H1 (cell line): ENCODE data around the gene SRSF2. TPM values are rescaled to one million over a fixed set of nuclear protein-coding genes. Genes with fewer than 3 reads are reported as not detected.

ENCODE experiments used
- CTCF ChIA-PET: fragments of 300-600 bp; sonication (Branson Sonifier 250); formaldehyde crosslinking; loops from one replicate; lab custom pipeline; 2021; ENCODE audit not compliant: partially characterized antibody; lab: Charles Lee
- POLR2A ChIA-PET: fragments of 300-600 bp; sonication (Branson Sonifier 250); formaldehyde crosslinking; loops from one replicate; lab custom pipeline; 2021; ENCODE audit warnings: inconsistent platforms; ENCODE audit not compliant: partially characterized antibody; lab: Charles Lee
- DNase-seq, 2 experiments: peaks; one replicate each; pipeline versions ENCODE4 v3.0.0 to v3.0.0-alpha.2; 2010 to 2022; ENCODE audit warnings: low spot score in 2 of 2, low read depth in 1 of 2, mixed read lengths in 1 of 2
- FAIRE-seq: peaks from 2 replicates; lab custom pipeline; 2011; peaks lifted over from hg19 to GRCh38; lab: Jason Lieb, UNC
- H2AFZ ChIP-seq: 2 replicates; pipeline ENCODE4 v1.8.1; 2012; ENCODE audit warnings: low read length, inconsistent platforms
- H2AK5ac ChIP-seq: 2 replicates; pipeline ENCODE4 v1.6.1; 2013; ENCODE audit warnings: low read depth, low read length
- H2BK120ac ChIP-seq: replicated peaks from 2 replicates; pipeline ENCODE3; 2013; ENCODE audit warnings: low read depth, low read length, inconsistent platforms
- H2BK12ac ChIP-seq: 2 replicates; pipeline ENCODE4 v1.6.1; 2013; ENCODE audit warnings: low read depth, low read length
- H2BK15ac ChIP-seq: 2 replicates; pipeline ENCODE4 v1.6.1; 2013; ENCODE audit warnings: low read length
- H2BK20ac ChIP-seq: 2 replicates; pipeline ENCODE4 v1.6.1; 2013; ENCODE audit warnings: low read length
- H2BK5ac ChIP-seq: 2 replicates; pipeline ENCODE4 v1.6.1; 2013; ENCODE audit warnings: low read depth, low read length
- H3K14ac ChIP-seq: 2 replicates; pipeline ENCODE4 v1.6.1; 2013; ENCODE audit warnings: inconsistent platforms; ENCODE audit not compliant: insufficient read length
- H3K18ac ChIP-seq: 2 replicates; pipeline ENCODE4 v1.6.1; 2013; ENCODE audit warnings: low read length; ENCODE audit errors: extremely low read depth
- H3K23ac ChIP-seq: 2 replicates; pipeline ENCODE4 v1.6.1; 2013; ENCODE audit warnings: inconsistent platforms; ENCODE audit not compliant: insufficient read length
- H3K23me2 ChIP-seq: 2 replicates; pipeline ENCODE4 v1.6.1; 2013; ENCODE audit warnings: low read depth, low read length
- H3K27ac ChIP-seq: 2 replicates; pipeline ENCODE4 v1.6.1; 2011; ENCODE audit warnings: low read depth, low read length, inconsistent platforms
- H3K27me3 ChIP-seq, 4 experiments: replicated peaks in 1 of 4; 1 replicate in 1 of 4; 2 replicates in 3 of 4; pipeline versions ENCODE4 v1.6.1 to v1.8.1; 2011 to 2013; ENCODE audit warnings: low read length in 3 of 4, mild to moderate bottlenecking in 3 of 4, inconsistent platforms in 2 of 4, mixed read lengths in 2 of 4, moderate library complexity in 1 of 4; ENCODE audit not compliant: control insufficient read depth in 3 of 4, insufficient read depth in 3 of 4; ENCODE audit errors: extremely low read depth in 1 of 4
- H3K36me3 ChIP-seq, 4 experiments: 2 replicates each; pipeline versions ENCODE4 v1.6.1 to v1.8.1; 2011 to 2013; ENCODE audit warnings: mild to moderate bottlenecking in 4 of 4, low read length in 3 of 4, moderate library complexity in 2 of 4, control low read depth in 1 of 4, inconsistent platforms in 1 of 4; ENCODE audit not compliant: insufficient read depth in 4 of 4, control insufficient read depth in 2 of 4
- H3K4ac ChIP-seq: replicated peaks from 2 replicates; pipeline ENCODE3; 2013; ENCODE audit warnings: low read length, low read depth, mixed read lengths, inconsistent platforms; ENCODE audit not compliant: insufficient read length
- H3K4me1 ChIP-seq, 4 experiments: replicated peaks in 1 of 4; 1 replicate in 1 of 4; 2 replicates in 3 of 4; pipeline versions ENCODE4 v1.6.1 to v1.8.1; 2011 to 2013; ENCODE audit warnings: low read length in 3 of 4, inconsistent platforms in 2 of 4, mixed read lengths in 1 of 4; ENCODE audit not compliant: insufficient read depth in 4 of 4, control insufficient read depth in 3 of 4
- H3K4me2 ChIP-seq, 2 experiments: 2 replicates each; pipeline versions ENCODE4 v1.6.1 to v1.8.1; 2011 to 2013; ENCODE audit warnings: low read depth in 2 of 2, low read length in 2 of 2, control low read depth in 1 of 2, inconsistent platforms in 1 of 2, mild to moderate bottlenecking in 1 of 2; ENCODE audit not compliant: insufficient read depth in 1 of 2
- H3K4me3 ChIP-seq, 4 experiments: fragments of 200-600, 300-600 bp in 1 of 4; sonication (generic), shearing (Covaris generic), sonication (Bioruptor Twin) in 1 of 4; 2 replicates each; pipeline versions ENCODE4 v1.5.1 to v1.8.1; 2011 to 2016; ENCODE audit warnings: low read length in 4 of 4, low read depth in 3 of 4, control low read depth in 2 of 4, inconsistent platforms in 2 of 4, mild to moderate bottlenecking in 2 of 4, mixed read lengths in 1 of 4, moderate library complexity in 1 of 4; ENCODE audit not compliant: insufficient read depth in 2 of 4; ENCODE audit errors: extremely low read depth in 1 of 4
- H3K56ac ChIP-seq: replicated peaks from 2 replicates; pipeline ENCODE3; 2013; ENCODE audit warnings: low read depth, mild to moderate bottlenecking, mixed read lengths, low read length, inconsistent platforms; ENCODE audit not compliant: insufficient read length
- H3K79me1 ChIP-seq: 2 replicates; pipeline ENCODE4 v1.6.1; 2013; ENCODE audit warnings: low read depth, low read length, control low read depth
- H3K79me2 ChIP-seq, 2 experiments: 2 replicates each; pipeline versions ENCODE4 v1.6.1 to v1.8.1; 2012 to 2013; ENCODE audit warnings: low read length in 2 of 2, mild to moderate bottlenecking in 2 of 2, inconsistent platforms in 1 of 2; ENCODE audit not compliant: insufficient read depth in 2 of 2, control insufficient read depth in 1 of 2
- H3K9ac ChIP-seq, 4 experiments: replicated peaks in 1 of 4; 1 replicate in 1 of 4; 2 replicates in 3 of 4; pipeline versions ENCODE4 v1.6.1 to v1.8.1; 2011 to 2013; ENCODE audit warnings: low read depth in 3 of 4, low read length in 3 of 4, control low read depth in 2 of 4, mild to moderate bottlenecking in 2 of 4, moderate library complexity in 2 of 4, inconsistent platforms in 1 of 4; ENCODE audit errors: extremely low read depth in 1 of 4
- H3K9me3 ChIP-seq, 2 experiments: 2 replicates each; pipeline versions ENCODE4 v1.6.1 to v1.8.1; 2012 to 2013; ENCODE audit warnings: mild to moderate bottlenecking in 2 of 2, moderate library complexity in 2 of 2, control low read depth in 1 of 2, inconsistent platforms in 1 of 2, low read depth in 1 of 2, low read length in 1 of 2, mixed read lengths in 1 of 2; ENCODE audit not compliant: insufficient read depth in 2 of 2
- H4K20me1 ChIP-seq, 2 experiments: replicated peaks in 1 of 2; 2 replicates each; pipeline versions ENCODE3 to v1.8.1; 2011 to 2013; ENCODE audit warnings: inconsistent platforms in 2 of 2, low read length in 2 of 2, mild to moderate bottlenecking in 1 of 2; ENCODE audit not compliant: insufficient read depth in 2 of 2, control insufficient read depth in 1 of 2
- H4K5ac ChIP-seq: 2 replicates; pipeline ENCODE4 v1.6.1; 2013; ENCODE audit warnings: low read length, low read depth, mixed read lengths, inconsistent platforms; ENCODE audit not compliant: insufficient read length
- H4K8ac ChIP-seq: 2 replicates; pipeline ENCODE4 v1.8.0; 2013; ENCODE audit warnings: mild to moderate bottlenecking, moderate library complexity, low read length, inconsistent platforms; ENCODE audit not compliant: insufficient read depth; ENCODE audit errors: extremely low read depth
- H4K91ac ChIP-seq: replicated peaks from 2 replicates; pipeline ENCODE3; 2013; ENCODE audit warnings: low read length, mixed read lengths, inconsistent platforms; ENCODE audit not compliant: insufficient read length
- ATF2 ChIP-seq: IDR thresholded peaks from 2 replicates; pipeline ENCODE4 v1.6.1; 2012; ENCODE audit warnings: low read length, inconsistent platforms
- CBX8 ChIP-seq: fragments of 300-800, 300-1000 bp; sonication (generic); IDR thresholded peaks from 2 replicates; pipeline ENCODE4 v1.7.1; 2016; ENCODE audit warnings: low read depth, low read length, borderline replicate concordance
- EGR1 ChIP-seq: IDR thresholded peaks from 2 replicates; pipeline ENCODE4 v1.6.1; 2011; ENCODE audit warnings: low read depth, low read length, borderline replicate concordance
- EP300 ChIP-seq, 2 experiments: IDR thresholded peaks; 1 replicate in 1 of 2; 2 replicates in 1 of 2; pipeline ENCODE4 v1.6.1; 2011 to 2012; ENCODE audit warnings: low read depth in 2 of 2, low read length in 2 of 2, mild to moderate bottlenecking in 2 of 2, borderline replicate concordance in 1 of 2, inconsistent platforms in 1 of 2, moderate library complexity in 1 of 2
- GTF2F1 ChIP-seq: IDR thresholded peaks from 2 replicates; pipeline ENCODE4 v1.6.1; 2012; ENCODE audit warnings: low read depth, low read length, improper control_type of control experiment, borderline replicate concordance
- HDAC6 ChIP-seq: IDR thresholded peaks from one replicate; pipeline ENCODE4 v1.7.1; 2012; ENCODE audit warnings: low read depth, mild to moderate bottlenecking, inconsistent platforms, low read length, moderate library complexity
- JUN ChIP-seq: IDR thresholded peaks from 2 replicates; pipeline ENCODE4 v1.6.1; 2011; ENCODE audit warnings: low read depth, mild to moderate bottlenecking, improper control_type of control experiment, low read length
- MAFK ChIP-seq: IDR thresholded peaks from 2 replicates; pipeline ENCODE4 v1.6.1; 2012; ENCODE audit warnings: low read depth, mild to moderate bottlenecking, improper control_type of control experiment, low read length
- POLR2A ChIP-seq, 2 experiments: IDR thresholded peaks; 1 replicate in 1 of 2; 2 replicates in 1 of 2; pipeline ENCODE4 v1.6.1; 2011; ENCODE audit warnings: low read depth in 2 of 2, low read length in 2 of 2, mild to moderate bottlenecking in 2 of 2; ENCODE audit errors: control extremely low read depth in 1 of 2
- RBBP5 ChIP-seq: IDR thresholded peaks from 2 replicates; pipeline ENCODE4 v1.7.1; 2012; ENCODE audit warnings: low read depth, mild to moderate bottlenecking, inconsistent platforms, low read length, moderate library complexity, borderline replicate concordance
- RFX5 ChIP-seq: IDR thresholded peaks from 2 replicates; pipeline ENCODE4 v1.6.1; 2011; ENCODE audit warnings: low read depth, low read length, improper control_type of control experiment, borderline replicate concordance
- SUZ12 ChIP-seq: fragments of 200-600 bp; sonication (generic); IDR thresholded peaks from 2 replicates; pipeline ENCODE4 v1.6.1; 2012; ENCODE audit warnings: mild to moderate bottlenecking, inconsistent platforms, low read length, moderate library complexity, mixed read lengths
- YY1 ChIP-seq: IDR thresholded peaks from 2 replicates; pipeline ENCODE4 v1.6.1; 2011; ENCODE audit warnings: low read depth, mild to moderate bottlenecking, low read length
- WGBS, 2 experiments: shearing (Covaris generic) in 1 of 2; methylation state at CpG; one replicate each; pipeline versions ENCODE4 v1.1.6 to v1.1.7; 2013 to 2015; ENCODE audit warnings: low lambda C conversion rate in 2 of 2, mixed read lengths in 2 of 2, inconsistent platforms in 1 of 2, low coverage in 1 of 2, missing lambda C conversion rate in 1 of 2; ENCODE audit not compliant: insufficient replicate concordance in 2 of 2, insufficient coverage in 1 of 2, insufficient read length in 1 of 2; ENCODE audit errors: extremely low coverage in 1 of 2, missing lambda C conversion rate in 1 of 2; 5-methylcytosine and 5-hydroxymethylcytosine counted together
- polyA plus RNA-seq, 7 experiments: library from polyadenylated mRNA; depleted of rRNA in 3 of 7; stranded (reverse) in 5 of 7; unstranded in 2 of 7; fragments of >200 nt in 5 of 7; fragments of 200-250 nt in 2 of 7; gene quantifications; 1 replicate in 5 of 7; 2 replicates in 1 of 7; 4 replicates in 1 of 7; pipeline versions ENCODE4 v1.2.1 to v1.2.3, GENCODE V29; 2011 to 2013; ENCODE audit warnings: missing spikeins in 2 of 7, mixed read lengths in 2 of 7
- total RNA-seq: library from RNA; stranded (reverse); fragmentation: NEBNext Ultra II Directional; extraction: Animal tissue kit (Norgen Biotek cat#: 25700); gene quantifications from 2 replicates; pipeline ENCODE4 v1.2.1, GENCODE V29; 2021

SRSF2 gene
- total and polyA plus RNA-seq, 2 of the 8 experiments (the other 6 are each of a cell fraction or from before 2014, with no cell fraction given): 397 to 401 TPM

GRCh38 chr17:76744747-76745146, 7.6 kb upstream of the SRSF2 start:
- Histone ChIP-seq H3K27ac (no peak overlapping the region), H4K8ac (no peak overlapping the region), H2AK5ac (no peak overlapping the region), H3K23me2 (no peaks in the 10 kb centered on the region; the same call in 1 of the 2 replicates), H2BK20ac (no peak overlapping the region), H3K79me2 (no peaks in the 10 kb centered on the region), H2BK120ac (no peak overlapping the region), H4K91ac (no peak overlapping the region), H3K18ac (no peak overlapping the region), H3K14ac (no peak overlapping the region), H3K79me1 (no peaks in the 10 kb centered on the region), H2AFZ (no peak overlapping the region), H3K4ac (no peak overlapping the region), H3K27me3 (no peaks in the 10 kb centered on the region), H4K5ac (no peak overlapping the region), H2BK15ac (no peak overlapping the region), H4K20me1 (no peaks in the 10 kb centered on the region), H3K4me1 (no peaks in the 10 kb centered on the region), H2BK5ac (no peak overlapping the region), H3K4me2 (no peak overlapping the region), H3K23ac (no peak overlapping the region), H3K4me3 (no peak overlapping the region), H2BK12ac (no peak overlapping the region), H3K56ac (no peak overlapping the region), H3K9me3 (no peaks in the 10 kb centered on the region), H3K36me3 (peaks cover 5 to 25% (median 12%) of the 10 kb centered on the region in 4 experiments; a peak in 7 of 8 replicates), H3K9ac (no peak overlapping the region)
- FAIRE-seq (no peak), DNase-seq (no peak)
- WGBS, 2 experiments: 85% methylated on average over 2 of the region's 2 CpGs; no CpG with 5 or more reads in 1 of the 2 experiments
- POLR2A ChIA-PET: no interaction called here
- CTCF ChIA-PET: interaction anchor here (0.5 kb wide), 1 partner anchor 47 kb away, joined by 3 read pairs; no protein-coding TSS in a partner anchor
- TF ChIP-seq EP300 (IDR thresholded peaks at IDR 0.05; ENCODE audit: borderline replicate concordance in 1 of 2, low read depth in 2 of 2, low read length in 2 of 2) (no peak), POLR2A (IDR thresholded peaks at IDR 0.05; ENCODE audit: control extremely low read depth in 1 of 2, low read depth in 2 of 2, low read length in 2 of 2) (no peak), CBX8 (no peak), RFX5 (no peak), GTF2F1 (no peak), HDAC6 (no peak), YY1 (no peak), RBBP5 (no peak), EGR1 (no peak), MAFK (no peak), JUN (no peak), SUZ12 (no peak), ATF2 (no peak)
